HG02798 (cell line): ENCODE data around the gene PTPRCAP.
"Not testable (repeated sequence)": the region's sequence is repeated elsewhere in the genome, so short reads cannot be mapped to it uniquely, and the experiment has no call there.

Experiments
- ATAC-seq: cut with Tn5 transposase; IDR thresholded peaks from one replicate; pipeline ENCODE4 v1.9.1; 2021; ENCODE audit warnings: mild to moderate bottlenecking; ENCODE audit not compliant: unreplicated experiment, poor library complexity

PTPRCAP gene

DNA sequence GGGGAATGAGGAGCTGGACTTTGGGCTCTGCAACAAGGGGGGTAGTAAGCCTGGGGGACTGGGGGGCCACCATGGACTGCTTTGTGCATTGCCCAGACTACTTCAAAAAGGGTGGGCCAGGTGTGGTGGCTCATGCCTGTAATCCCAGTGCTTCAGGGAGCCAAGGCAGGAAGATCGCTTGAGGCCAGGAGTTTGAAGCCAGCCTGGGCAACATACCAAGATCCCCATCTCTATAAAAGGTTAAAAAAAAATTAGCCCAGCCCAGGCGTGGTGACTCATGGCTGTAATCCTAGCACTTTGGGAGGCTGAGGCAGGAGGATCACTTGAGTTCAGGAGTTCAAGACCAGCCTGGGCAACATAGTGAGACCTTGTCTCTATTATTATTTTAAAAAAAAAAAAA, 28.0 kb upstream of the PTPRCAP start:
- ATAC-seq: not testable (repeated sequence)

DNA sequence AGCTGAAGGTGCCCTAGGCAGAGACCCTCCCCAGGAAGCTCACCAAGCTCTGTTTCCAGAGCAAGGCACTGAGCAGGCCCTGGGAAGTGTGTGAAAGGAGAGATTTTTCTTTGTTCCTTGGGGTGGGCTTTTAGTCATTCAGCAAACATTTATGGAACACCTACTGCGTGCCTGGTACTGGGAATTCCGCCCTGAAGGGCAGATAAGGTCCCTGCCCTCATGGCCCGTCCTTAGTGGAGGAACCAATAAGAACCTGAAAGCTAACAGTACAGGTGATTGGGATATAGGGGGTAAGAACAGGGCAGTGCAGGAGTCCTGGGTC, 27.7 kb upstream of the PTPRCAP start:
- no peak for ATAC-seq

DNA sequence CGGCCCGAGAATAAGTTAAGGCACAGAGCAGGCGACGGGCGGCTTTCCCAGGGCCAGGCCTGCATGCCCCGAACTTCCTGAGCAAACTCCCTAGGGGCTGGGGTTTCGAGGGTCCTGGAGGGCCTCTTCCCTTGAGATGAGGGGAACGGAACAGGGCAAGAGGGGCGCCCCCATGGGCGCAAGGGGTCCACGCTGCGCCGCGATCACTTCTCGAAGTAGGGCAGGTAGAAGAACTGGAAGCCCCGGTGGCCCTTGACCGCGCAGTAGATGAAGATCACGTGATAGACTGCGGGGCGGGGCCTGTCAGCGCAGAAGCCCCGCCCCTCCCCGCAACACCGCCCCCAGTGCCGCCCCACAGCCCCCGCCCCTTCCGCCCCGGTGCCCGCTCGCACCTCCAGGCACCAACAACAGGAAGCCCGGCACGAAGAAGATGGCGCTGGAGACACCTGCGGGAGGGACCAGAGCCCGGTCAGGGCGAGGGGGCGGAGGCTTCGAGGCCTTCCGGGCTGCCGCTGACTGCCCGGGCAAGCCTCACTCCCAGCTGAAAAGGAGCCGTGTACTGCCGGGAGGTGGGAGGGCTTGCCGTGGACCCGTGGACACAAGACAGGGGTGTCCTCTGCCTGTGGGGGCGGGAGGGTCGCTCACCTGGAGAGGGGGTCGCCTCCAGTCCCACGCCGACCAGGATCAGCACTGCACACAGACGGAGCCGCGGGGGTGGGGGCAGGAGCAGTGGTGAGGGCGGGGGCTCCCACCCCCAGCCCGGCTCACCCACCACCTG, 27.1 kb upstream of the PTPRCAP start:
- ATAC-seq: peak; percentile 62

DNA sequence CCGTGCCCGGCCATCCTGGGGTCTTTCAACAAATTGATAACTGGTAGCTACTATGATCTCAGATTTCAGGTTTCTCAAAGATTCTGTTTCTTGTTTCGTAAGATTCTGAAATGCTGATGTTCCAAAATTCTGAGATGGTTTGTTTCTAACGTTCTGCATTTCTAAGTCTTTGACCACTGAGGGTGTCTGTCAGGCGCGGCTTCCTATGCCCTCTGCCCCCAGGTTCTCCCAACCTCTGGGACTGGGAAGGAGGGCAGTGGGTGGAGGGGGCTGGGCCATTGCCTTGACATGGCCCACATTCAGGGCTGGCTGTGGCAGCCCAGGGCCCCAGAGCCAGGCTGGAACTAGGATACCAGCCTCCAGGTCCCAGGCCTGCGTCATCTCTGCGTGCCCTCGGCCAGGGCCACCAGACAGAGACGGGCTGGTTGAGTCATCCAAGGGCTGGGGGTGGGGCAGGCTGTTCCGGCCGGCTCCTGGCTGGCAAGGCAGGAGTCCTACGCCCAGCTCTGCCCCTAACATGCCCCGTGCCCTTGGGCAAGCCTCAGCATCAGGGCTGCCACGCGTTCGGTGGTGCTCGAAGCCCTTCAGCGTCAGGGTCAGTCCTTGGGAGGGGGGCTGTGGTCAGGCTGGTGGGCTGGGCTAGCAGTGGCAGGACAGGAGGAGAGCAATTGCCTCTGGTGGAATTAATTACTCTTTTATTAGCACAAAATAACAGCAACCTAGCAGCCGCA, 26.4 kb upstream of the PTPRCAP start:
- ATAC-seq: no peak

DNA sequence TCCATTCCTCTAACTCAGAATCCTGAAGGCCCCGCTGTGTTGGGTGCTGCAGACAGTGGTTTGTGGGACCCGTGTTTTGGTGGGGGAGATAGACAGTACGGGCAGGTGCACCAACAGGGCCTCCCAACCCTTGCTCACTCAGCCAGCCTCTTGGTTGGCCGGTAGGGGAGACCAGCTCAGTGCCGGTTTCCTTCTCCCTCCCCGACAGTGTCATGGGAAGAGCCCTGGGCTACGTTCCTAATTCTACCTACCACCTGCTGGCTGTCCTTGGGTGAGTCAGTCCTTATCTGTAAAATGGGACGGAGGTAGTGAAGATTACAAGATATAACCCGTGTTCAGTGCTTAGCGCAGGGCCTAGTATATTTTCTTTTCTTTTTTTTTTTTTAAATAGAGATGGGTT, 25.7 kb upstream of the PTPRCAP start:
- ATAC-seq: no peak

DNA sequence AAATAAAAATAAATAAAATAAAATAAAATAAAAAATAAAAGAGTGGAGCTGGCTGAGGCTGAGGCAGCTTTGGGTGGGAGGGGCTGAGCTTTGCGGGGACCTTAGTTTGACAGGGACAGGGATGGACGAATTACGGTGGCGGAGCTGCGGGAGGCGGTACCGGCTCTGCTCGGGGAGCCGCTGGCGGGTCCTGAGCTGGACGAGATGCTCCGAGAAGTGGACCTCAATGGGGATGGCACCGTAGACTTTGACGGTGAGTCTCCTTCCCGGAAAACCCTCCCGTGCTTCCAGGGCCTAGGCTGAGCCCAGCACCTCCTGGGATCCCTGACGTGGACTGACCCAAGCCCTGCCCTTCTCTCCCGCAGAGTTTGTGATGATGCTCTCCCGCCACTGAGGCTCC, 20.8 kb upstream of the PTPRCAP start:
- no peak for ATAC-seq

DNA sequence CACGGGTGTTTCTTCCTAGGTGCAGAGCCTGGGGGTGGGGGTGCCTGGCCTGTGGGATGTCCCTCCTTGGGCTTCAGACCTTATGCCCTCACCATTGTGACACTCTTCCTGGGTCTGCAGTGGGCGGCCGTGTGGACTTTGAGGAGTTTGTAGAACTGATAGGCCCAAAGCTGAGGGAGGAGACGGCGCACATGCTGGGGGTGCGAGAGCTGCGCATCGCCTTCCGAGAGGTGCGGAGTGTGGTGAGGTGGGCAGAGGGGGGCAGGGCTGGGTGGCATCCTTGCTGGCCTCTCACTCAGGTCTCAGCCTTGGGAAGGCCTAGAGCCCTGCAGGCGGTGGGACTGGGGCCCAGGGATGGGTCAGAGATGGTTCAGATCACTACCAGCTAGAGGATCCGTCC, 20.0 kb upstream of the PTPRCAP start:
- no peak for ATAC-seq

DNA sequence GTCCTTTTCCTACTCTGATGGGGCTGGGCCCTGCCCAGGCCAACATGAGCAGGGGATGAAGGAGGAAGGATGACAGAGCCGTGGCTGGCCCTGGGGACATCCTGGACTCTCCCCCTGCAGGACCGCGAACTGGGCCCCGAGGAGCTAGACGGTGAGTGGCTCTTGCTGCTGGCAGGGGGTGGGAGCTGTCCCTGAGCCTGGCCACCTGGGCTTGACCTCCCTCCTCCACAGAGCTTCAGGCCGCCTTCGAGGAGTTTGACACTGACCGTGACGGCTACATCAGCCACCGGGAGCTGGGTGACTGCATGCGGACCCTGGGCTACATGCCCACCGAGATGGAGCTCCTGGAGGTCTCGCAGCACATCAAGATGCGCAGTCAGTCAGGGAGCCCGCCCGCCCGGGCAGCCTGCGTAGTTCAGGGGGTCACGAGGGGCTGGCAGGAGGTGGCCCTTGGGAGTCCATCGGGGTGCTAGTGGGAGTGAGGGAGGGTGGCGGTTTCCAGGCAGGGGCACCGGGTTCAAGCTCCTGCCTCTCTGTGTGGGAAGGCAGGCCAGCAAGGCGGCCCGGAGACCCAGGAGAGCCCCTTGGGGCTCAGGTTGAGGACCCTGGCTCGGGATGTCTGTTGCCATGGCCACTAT, 18.7 kb upstream of the PTPRCAP start:
- no peak for ATAC-seq

DNA sequence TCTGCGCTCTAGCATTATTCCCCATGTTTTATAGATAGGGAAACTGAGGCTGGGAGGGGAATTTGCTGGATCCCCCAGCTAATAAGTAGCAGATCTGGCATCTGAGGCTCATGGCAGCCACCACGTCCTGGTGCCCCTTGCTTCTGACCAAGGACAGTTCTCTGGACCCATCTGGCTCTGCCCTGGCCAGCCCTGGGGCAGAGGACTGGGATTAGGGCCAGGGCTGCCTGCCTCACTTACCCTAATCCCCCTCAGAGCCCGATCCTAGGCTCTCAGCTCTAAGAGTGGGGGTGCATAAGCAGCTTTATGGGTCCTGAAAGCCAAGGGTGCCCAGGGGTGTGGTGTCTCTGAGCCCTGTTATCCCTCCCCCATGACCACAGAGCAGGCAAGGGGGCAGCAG, 17.6 kb upstream of the PTPRCAP start, which contains the start of gene CABP4:
Gene CABP4, plus strand, starts transcription at position 301 of the 400 bp plus-strand sequence. Its CDS starts 70 bp downstream, at position 371.
- no peak for ATAC-seq

DNA sequence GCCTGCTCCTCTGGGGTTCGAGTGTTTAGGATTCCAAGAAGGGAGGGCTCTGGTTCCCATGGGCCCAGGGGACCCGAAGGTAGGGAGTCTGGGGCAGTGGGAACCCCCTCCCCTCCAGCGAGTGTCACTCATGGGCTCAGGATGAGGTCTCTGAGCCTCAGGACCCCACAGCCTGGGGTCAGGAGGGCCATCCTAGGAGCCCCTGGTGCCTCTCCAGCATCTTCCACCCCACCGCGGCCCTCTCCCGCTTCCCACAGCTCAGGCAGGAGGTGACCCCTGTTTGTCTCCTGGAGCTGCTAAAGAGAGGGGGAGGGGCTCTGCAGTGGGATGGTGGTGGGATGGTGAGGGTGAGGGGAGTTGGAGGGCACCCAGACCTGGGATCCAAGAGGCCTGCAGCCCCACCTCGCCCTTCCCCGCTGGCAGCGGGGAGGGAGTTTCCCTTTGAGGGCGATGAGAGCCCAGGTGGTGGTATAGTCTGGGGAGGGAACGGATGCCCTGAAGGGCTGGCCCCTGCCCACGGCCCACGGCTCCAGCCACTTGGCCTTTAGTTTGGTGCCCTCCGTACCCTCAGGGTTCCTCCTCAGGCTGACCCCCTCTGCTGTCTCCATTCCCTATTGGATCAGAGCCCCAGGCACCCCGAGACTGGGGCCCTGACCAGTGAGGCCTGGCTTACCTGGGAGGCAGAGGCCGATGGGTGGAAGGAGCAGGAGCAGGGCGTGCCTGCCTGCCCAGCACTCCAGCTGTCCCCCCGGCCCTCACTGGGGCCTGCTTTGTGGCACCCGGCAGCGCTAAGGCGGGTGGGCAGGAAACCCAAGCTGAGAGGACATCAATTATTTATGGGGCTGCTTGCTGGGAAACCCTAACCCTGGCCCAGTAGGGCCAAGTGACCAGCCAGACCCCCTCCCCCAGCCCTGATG, 16.6 kb upstream of the PTPRCAP start:
- ATAC-seq: no peak

DNA sequence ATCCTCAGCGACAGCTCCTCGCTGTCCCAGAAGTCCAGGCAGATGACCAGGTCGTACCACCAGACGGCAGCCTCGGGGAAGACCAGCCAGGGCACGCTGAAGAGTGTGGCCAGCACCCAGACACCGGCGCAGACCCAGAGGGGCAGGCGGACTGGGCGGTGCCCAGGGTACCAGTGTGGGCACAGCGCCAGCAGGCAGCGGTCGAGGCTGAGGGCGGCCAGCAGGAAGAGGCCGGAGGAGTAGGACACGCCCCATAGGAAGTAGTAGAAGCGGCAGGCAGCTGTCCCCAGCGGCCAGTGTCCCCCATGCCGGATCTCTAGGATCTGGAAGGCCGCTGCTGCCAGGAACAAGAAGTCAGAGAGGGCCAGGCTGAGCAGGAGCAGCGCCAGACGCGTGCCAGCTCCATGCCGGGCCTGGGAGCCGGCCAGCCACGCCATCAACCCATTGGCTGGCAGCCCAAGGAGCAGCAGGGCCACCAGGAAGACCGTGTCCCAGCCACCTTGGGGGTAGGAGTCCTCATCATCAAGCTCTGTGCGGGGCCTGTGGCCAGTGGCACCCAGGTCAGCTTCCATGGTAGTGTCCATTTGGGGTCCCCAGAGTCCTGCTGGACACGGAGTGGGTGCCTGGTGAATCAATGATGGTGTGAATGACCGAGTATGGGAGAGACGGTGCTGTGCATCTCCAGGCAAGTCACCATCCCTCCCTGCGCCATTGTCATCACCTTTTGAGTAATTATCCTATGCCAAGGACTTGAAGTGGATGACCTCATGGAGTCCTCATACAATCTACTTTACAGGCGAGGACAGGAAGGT, 14.9 kb upstream of the PTPRCAP start, which contains the start of gene GPR152:
Gene GPR152, minus strand, starts transcription at position 589 of the 812 bp plus-strand sequence. Its CDS starts 5 bp downstream, at position 584.
- ATAC-seq: no peak

DNA sequence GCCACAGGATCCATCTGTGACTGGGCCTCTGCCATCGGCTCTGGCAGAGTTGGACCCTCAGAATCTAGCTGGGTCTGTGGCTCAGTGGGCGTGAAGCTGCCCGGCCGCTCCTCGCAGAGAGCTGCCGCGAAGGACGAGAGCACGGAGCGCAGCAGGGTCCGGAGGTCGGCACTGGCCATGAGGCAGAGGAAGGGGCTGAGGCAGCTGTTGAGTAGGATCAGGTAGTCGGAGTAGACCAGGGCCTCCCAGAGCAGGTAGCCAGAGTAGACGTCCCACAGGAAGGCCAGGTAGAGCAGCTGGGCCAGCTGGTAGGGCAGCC, 14.1 kb upstream of the PTPRCAP start:
- no peak for ATAC-seq

DNA sequence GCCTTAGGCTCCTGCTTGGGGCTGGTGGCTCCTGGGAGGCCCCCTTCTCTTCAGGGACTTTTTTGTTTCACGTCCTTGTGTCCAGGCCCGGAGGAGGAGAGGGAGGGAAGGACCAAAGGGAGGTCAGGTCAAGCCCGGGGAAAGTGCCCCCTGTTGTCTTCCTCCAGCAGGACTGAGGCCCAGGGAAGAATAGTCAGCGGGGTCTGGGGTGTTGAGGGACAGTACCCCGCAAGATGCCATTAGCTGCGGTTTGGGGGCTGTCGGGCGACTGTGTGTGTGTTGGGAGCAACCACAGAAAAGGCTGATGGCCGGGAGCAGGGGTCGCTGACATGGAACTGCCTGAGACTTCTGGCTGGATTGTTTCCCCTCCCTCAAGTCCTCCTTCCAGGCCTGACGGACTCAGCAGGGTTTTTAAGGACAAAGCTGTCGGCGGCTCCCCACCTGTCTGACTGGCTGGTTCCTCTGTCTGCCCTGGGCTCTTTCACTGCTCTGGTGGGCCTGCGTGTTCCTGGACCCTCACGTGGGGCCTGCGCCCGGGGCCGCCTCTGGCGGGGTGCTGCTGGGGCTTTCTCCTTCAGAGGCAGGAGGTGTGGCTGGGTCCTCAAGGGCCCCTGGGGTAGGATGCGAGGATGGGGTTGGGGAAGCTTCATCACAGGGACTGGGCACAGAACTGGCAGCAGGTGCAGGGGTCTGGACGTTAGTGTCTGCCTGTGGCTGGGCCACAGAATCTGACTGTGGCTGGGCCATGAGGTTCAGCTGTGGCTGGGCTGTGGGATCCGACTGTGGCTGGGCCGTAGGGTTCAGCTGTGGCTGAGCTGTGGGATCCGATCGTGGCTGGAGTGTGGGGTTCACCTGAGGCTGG, 13.5 kb upstream of the PTPRCAP start:
- no peak for ATAC-seq

DNA sequence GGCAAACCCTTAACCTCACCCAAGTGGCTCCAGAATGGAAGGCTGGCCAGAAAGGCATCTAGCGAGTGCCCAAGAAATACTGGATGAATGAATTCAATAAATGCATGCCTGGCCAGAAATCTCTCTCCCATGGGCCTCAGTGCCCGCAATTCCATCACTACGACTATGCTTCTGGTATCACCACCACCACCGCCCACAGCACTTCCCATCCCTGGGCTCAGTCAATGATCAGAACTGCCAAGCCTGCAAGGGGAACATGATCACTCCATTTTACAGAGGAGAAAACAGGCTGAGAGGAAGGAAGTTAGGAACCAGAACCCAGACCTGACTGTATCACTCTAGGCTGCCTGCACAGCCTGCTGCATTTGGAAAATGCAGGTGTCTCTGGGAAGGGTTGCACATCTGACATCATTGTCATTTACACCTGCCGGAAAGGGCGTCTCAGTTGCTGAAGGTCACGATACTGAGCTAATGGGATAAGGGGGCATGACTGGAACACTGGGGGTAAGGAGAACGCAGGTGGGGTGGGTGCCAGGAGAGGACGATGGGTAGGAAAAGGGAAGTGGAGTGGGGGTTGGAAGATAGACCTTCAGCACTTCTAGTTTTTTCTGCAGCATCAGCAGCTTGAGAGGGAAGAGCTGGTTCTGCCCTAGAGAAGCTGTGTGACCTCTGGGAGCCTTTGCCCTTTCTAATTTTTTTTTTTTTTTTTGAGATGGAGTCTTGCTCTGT, 11.8 kb upstream of the PTPRCAP start:
- no peak for ATAC-seq

DNA sequence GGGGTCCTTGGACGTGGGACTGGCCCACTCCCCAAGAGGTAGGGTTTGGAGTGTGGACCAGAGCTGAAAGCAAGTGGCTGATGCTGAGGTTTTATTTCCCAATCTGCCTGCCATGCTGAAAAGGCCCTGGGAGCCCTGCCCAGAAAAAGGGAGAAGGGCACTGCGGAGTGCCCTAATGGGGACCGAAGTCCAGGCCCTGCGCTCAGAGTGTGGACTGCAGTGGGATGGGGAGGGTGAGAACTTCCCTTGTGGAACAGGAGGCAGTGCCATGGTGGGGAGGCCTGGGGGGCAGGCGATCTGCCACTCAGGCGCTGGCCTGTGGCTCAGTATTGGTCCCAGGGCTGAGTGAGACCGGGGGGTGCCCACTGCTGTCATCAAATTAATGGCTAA, 10.7 kb upstream of the PTPRCAP start:
- ATAC-seq: no peak

DNA sequence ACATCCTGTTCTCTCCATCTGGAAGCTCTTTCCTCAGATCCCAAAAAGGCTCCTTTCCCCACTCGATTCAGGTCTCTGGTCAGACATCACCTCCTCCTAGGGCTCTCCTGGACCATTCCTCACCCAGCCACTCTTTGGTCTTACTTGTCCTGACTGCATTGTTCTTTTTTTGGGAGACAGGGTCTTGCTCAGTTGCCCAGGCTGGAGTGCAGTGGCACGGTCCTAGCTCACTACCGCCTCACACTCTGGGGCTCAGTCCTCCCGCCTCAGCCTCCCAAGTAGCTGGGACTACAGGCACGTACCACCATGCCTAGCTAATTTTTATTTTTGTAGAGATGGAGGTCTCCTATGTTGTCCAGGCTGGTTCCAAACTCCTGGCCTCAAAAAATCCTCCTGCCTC, 8.0 kb upstream of the PTPRCAP start:
- no peak for ATAC-seq

DNA sequence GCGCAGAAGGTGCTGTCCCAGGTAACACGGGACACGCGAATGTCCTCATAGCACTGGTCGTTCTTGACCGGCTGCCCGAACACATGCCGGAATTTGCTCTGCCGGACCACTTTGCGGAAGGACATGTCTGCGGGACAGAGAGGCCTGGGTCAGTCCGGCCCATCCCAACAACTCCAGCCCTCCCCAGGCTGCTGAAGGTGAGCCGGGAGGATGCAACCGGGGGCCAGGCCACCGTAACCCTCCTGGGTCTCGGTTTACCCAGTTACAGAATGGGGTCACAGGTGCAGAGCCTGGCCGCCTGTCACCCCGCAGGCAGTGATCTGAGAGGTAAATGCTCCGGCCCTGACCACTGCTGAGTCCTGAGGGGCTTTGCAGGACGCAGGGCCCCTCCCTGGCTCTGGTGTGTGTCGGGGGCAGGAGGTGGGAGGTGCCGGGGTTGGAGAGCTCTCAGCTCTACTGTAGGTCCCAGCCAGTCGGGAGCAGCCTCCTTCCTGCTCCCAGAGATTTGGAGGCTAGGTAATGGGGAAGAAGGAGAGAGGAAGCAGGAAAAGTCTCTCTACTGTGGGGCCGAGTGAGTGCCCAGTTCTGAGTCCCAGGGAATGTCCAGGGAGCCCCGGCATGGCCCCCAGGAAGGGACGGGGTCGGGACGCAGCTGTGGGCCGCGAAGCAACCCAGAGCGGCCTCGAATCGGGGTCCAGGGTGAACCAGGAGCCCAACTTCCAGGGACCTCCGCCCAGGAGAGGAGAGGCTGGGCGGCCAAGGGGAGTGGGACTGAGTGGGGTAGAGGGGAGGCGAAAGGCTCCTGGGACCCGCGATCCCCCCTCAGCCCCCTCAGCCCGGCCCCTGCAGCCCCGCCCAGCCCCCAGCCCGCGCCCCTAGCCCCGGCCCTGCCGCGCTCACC, 5.3 kb upstream of the PTPRCAP start:
- ATAC-seq: no peak
